ENCODE data around the gene UPF1.

DNA sequence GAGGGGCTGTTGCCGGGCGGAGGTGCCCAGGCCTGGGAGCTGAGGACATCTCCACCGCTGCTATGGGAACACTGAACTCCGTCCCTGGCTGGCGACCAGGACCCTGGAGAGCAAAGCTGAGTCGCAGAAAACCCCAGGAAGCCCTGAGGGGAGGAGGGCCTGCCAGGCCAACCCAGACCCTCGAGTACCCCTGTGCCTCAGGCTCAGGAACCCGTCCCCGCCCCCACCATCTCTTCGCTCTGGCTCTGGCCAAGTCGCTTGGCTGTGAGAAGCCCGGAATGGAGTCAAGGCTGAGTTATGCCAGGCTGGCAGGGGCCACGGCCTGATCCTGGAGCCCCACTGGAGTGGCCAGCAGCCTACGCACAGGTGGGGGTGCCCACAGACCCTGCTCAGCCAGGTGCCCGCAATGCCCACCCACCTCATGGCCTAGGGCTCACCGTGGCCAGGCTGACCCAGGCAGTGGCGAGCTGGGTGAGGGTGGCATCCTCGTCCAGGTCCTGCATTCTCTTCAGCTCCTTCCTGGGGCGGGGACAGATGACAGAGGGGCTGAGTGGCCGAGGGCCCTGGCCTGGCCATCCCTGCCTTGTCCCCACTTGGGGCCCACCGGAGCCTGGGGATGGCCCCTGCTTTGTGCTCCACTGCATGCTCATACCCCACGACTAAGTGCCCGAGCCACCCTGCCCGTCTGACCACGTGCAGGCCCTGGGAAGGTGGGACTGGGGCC, 72.7 kb downstream of the UPF1 start:
- TF ChIP-seq YY1 (IDR thresholded peaks at IDR 0.05; ENCODE audit: insufficient read depth, insufficient read length) = no peak
- TF ChIP-seq SUZ12 (IDR thresholded peaks at IDR 0.05; ENCODE audit: extremely low read depth, insufficient read depth, insufficient read length) = no peak
- no peak for TF ChIP-seq ZNF274 (IDR thresholded peaks at IDR 0.05; ENCODE audit: low read depth, low read length)

Measured in NT2/D1 (cell line).